ENCODE measurements around the gene AHCYL1. TPM values are rescaled to one million over a fixed set of nuclear protein-coding genes. Genes with fewer than 3 reads are reported as not detected.

Gene AHCYL1
- total RNA-seq, 1 donor from 2014 or later = 60.5 TPM

DNA sequence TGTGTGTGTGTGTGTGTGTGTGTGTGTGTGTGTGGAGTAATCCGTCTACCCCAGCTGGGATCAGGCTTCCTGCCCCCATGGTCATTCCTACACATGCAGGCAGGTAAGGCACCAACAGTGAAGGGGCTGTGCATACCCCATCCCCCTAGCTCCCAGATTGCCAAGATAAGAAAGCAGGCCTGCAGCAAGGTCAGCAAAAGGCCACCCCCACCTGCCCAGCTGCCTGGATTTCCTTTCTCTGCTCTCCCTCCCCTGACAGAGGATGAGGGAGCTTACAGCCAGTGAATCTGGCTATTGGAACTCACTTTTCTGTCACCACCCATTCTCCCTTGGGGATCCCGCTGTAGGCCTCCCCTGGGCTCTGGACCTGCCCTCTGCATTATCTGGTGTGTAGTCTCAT is 78.0 kb downstream of the AHCYL1 start:
- Mint-ChIP-seq H3K9me3 (ENCODE audit: unreplicated experiment) (peaks cover 6% of the 10 kb centered on the region), H3K36me3 (ENCODE audit: low read depth, unreplicated experiment) (peaks cover 22% of the 10 kb centered on the region), H3K27me3 (ENCODE audit: low read depth, unreplicated experiment) (peaks cover 39% of the 10 kb centered on the region), H3K4me1 (ENCODE audit: low read depth, unreplicated experiment) (peaks cover 32% of the 10 kb centered on the region), H3K4me3 (ENCODE audit: unreplicated experiment) (no peak overlapping the region), H3K27ac (ENCODE audit: unreplicated experiment) (no peak overlapping the region)
- no peak overlapping the region for H2AFZ ChIP-seq (ENCODE audit: low read depth, low read length)
- FAIRE-seq (no peak), DNase-seq (ENCODE audit: low read depth) (no peak)
- H3K79me2 ChIP-seq (ENCODE audit: insufficient read depth, low read length) = no peaks in the 10 kb centered on the region
- TF ChIP-seq CTCF (IDR thresholded peaks at IDR 0.05; ENCODE audit: insufficient read depth, low read depth, low read length) (no peak), EZH2 (IDR thresholded peaks at IDR 0.05; ENCODE audit: insufficient read depth, low read length) (no peak)
- H4K20me1 ChIP-seq (ENCODE audit: insufficient read depth, low read length) = peaks cover 33% of the 10 kb centered on the region
- H3K9ac ChIP-seq (ENCODE audit: low read length) = no peak overlapping the region
- no peak overlapping the region for H3K27ac ChIP-seq (ENCODE audit: low read depth, low read length)
- no peaks in the 10 kb centered on the region for H3K9me3 ChIP-seq (ENCODE audit: insufficient read depth, low read depth, low read length)
- no peak overlapping the region for H3K4me2 ChIP-seq (ENCODE audit: low read length)
- peaks cover 5% of the 10 kb centered on the region for H3K4me1 ChIP-seq (ENCODE audit: insufficient read depth, low read length)
- peaks cover 14% of the 10 kb centered on the region for H3K27me3 ChIP-seq (ENCODE audit: insufficient read depth, low read length)
- H3K36me3 ChIP-seq (ENCODE audit: insufficient read depth, low read length) = peaks cover 3% of the 10 kb centered on the region
- no peak overlapping the region for H3K4me3 ChIP-seq (ENCODE audit: insufficient read depth, low read depth, low read length)

DNA sequence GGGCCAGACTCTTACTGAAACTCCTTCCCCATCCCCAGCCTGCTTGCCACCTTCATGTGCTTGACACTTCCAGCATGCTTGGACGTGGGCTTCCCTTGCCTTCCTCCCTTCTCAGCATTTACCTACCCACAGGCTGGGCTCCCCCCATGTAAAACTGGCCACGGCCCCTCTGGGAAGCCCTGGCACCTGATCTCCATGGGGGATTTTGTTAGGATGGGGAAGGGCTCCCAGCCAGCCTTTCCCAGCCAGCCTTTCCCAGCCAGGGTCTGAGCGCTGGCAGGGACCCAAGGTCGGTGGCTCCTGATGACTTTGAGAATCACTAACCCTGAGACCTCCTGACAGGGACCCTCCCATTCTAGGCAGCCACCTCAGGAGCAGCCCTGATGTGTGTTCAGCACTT is 79.2 kb downstream of the AHCYL1 start:
- Histone ChIP-seq H3K27me3 (ENCODE audit: insufficient read depth, low read length) (peaks cover 26% of the 10 kb centered on the region), H3K36me3 (ENCODE audit: insufficient read depth, low read length) (no peaks in the 10 kb centered on the region), H3K4me3 (ENCODE audit: insufficient read depth, low read depth, low read length) (no peak overlapping the region), H2AFZ (ENCODE audit: low read depth, low read length) (no peak overlapping the region), H3K9ac (ENCODE audit: low read length) (no peak overlapping the region), H3K4me1 (ENCODE audit: insufficient read depth, low read length) (peaks cover 5% of the 10 kb centered on the region), H3K4me2 (ENCODE audit: low read length) (no peak overlapping the region), H3K27ac (ENCODE audit: low read depth, low read length) (no peak overlapping the region), H4K20me1 (ENCODE audit: insufficient read depth, low read length) (peaks cover 35% of the 10 kb centered on the region), H3K79me2 (ENCODE audit: insufficient read depth, low read length) (no peaks in the 10 kb centered on the region), H3K9me3 (ENCODE audit: insufficient read depth, low read depth, low read length) (no peaks in the 10 kb centered on the region)
- DNase-seq (ENCODE audit: low read depth) (no peak), FAIRE-seq (no peak)
- H3K4me3 Mint-ChIP-seq (ENCODE audit: unreplicated experiment) = no peak overlapping the region
- no peak overlapping the region for H3K27ac Mint-ChIP-seq (ENCODE audit: unreplicated experiment)
- peaks cover 23% of the 10 kb centered on the region for H3K4me1 Mint-ChIP-seq (ENCODE audit: low read depth, unreplicated experiment)
- peaks cover 8% of the 10 kb centered on the region for H3K9me3 Mint-ChIP-seq (ENCODE audit: unreplicated experiment)
- H3K36me3 Mint-ChIP-seq (ENCODE audit: low read depth, unreplicated experiment) = peaks cover 17% of the 10 kb centered on the region
- peaks cover 48% of the 10 kb centered on the region for H3K27me3 Mint-ChIP-seq (ENCODE audit: low read depth, unreplicated experiment)
- TF ChIP-seq EZH2 (IDR thresholded peaks at IDR 0.05; ENCODE audit: insufficient read depth, low read length) = no peak
- TF ChIP-seq CTCF (IDR thresholded peaks at IDR 0.05; ENCODE audit: insufficient read depth, low read depth, low read length) = no peak

- H3K27me3 ChIP-seq (ENCODE audit: insufficient read depth, low read length) = peaks cover 36% of the 10 kb centered on the region
- no peaks in the 10 kb centered on the region for H3K36me3 ChIP-seq (ENCODE audit: insufficient read depth, low read length)
- no peak overlapping the region for H3K27ac Mint-ChIP-seq (ENCODE audit: unreplicated experiment)
- no peak overlapping the region for H3K4me3 ChIP-seq (ENCODE audit: insufficient read depth, low read depth, low read length)
- peaks cover 17% of the 10 kb centered on the region for H3K36me3 Mint-ChIP-seq (ENCODE audit: low read depth, unreplicated experiment)
- H3K79me2 ChIP-seq (ENCODE audit: insufficient read depth, low read length) = no peaks in the 10 kb centered on the region
- TF ChIP-seq CTCF (IDR thresholded peaks at IDR 0.05; ENCODE audit: insufficient read depth, low read depth, low read length) = no peak
- TF ChIP-seq EZH2 (IDR thresholded peaks at IDR 0.05; ENCODE audit: insufficient read depth, low read length) = no peak
- peaks cover 54% of the 10 kb centered on the region for H3K27me3 Mint-ChIP-seq (ENCODE audit: low read depth, unreplicated experiment)
- H3K9me3 Mint-ChIP-seq (ENCODE audit: unreplicated experiment) = peaks cover 8% of the 10 kb centered on the region
- peaks cover 5% of the 10 kb centered on the region for H3K9me3 ChIP-seq (ENCODE audit: insufficient read depth, low read depth, low read length)
- no peak overlapping the region for H3K9ac ChIP-seq (ENCODE audit: low read length)
- no peaks in the 10 kb centered on the region for H3K4me1 ChIP-seq (ENCODE audit: insufficient read depth, low read length)
- H3K4me3 Mint-ChIP-seq (ENCODE audit: unreplicated experiment) = no peak overlapping the region
- peaks cover 34% of the 10 kb centered on the region for H4K20me1 ChIP-seq (ENCODE audit: insufficient read depth, low read length)
- no peak overlapping the region for H3K27ac ChIP-seq (ENCODE audit: low read depth, low read length)
- DNase-seq (ENCODE audit: low read depth) (no peak), FAIRE-seq (no peak)
- no peak overlapping the region for H3K4me2 ChIP-seq (ENCODE audit: low read length)
- H2AFZ ChIP-seq (ENCODE audit: low read depth, low read length) = no peak overlapping the region
- H3K4me1 Mint-ChIP-seq (ENCODE audit: low read depth, unreplicated experiment) = peaks cover 15% of the 10 kb centered on the region
Observed at GRCh38 chr1:110064576-110065337, 80.2 kb downstream of the AHCYL1 start.

Data from astrocyte (in vitro differentiated cells and primary cell).